GM18517 (cell line): ENCODE measurements around the gene RBM22.

ENCODE experiments used
- ATAC-seq: cut with Tn5 transposase; IDR thresholded peaks from one replicate; pipeline ENCODE4 v1.9.1; 2021; ENCODE audit warnings: mild to moderate bottlenecking, moderate library complexity; ENCODE audit not compliant: unreplicated experiment

The RBM22 gene

GRCh38 chr5:150672884-150673275, 28.0 kb downstream of the RBM22 start:
- ATAC-seq: no peak

GRCh38 chr5:150672237-150672883, 28.5 kb downstream of the RBM22 start:
- no peak for ATAC-seq

DNA sequence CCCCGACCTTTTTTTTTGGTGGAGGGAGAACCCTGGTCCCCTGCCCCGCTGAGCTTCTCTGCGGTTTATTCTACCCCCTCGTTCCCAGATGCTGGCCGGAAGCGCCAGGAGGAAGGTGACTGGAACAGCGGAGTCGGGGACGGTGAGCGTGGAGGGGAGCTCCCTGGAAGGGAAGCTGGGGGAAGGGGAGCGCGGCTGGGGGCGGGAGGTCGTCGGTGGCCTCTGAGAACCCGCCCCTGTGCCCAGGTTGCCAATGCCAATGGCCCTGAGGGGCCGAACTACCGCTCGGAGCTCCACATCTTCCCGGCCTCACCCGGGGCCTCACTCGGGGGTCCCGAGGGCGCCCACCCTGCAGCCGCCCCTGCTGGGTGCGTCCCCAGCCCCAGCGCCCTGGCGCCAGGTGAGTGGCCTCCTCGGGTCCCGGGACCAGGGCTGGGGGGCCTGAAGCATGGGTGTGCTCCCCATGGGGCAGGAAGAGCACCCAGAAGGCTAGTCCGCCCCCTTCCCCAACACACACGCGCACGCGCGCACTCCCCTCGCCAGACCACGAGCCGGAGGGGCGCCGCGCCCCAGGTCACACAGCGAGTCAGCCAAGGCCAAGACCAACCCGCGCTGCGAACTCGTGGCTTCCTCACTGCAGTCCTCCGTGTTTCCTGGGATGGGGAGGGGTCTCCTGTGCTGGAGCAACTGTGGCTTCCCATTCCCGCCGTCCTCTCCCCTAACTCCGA, 29.2 kb downstream of the RBM22 start:
- ATAC-seq: no peak

GRCh38 chr5:150670948-150671310, 29.9 kb downstream of the RBM22 start:
- no peak for ATAC-seq

GRCh38 chr5:150670275-150670947, 30.5 kb downstream of the RBM22 start:
- no peak for ATAC-seq

DNA sequence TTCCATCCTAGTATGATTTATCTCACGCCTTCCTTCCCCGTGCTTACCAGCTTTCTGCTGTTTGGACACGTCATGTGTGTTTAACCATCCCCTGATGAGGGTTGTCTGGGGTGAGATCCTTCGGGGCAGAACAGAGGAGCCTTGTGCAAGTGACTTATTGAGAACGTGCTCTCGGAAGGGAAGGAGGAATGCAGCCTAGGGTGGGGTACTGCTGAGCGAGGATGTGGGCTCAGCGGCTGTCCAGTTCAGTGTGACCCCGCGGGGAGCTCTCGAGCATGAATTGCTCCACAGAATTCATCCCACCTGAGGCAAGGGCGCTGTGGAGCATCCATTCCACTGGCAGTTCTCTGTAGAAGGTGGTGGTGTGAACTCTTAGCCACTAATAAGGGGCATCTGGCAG, 35.8 kb downstream of the RBM22 start:
- ATAC-seq: no peak

DNA sequence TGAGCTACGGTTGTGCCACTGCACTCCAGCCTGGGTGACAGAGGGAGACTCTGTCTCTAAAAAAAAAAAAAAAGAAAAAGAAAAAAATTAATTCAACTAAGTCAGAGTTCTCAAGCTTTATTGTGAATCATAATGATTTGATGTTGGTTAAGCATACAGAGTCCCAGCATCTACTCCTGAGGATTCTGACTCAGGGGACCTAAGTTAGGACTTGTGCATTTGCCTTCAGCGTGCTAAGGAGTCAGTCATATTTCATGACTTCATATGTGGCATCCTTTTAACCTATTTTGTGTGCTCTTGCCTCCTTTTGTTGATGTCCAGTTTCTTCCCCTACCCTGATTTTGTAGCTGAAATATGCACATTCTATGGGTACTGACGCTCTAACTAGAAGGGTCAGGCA, 36.9 kb downstream of the RBM22 start:
- no peak for ATAC-seq

DNA sequence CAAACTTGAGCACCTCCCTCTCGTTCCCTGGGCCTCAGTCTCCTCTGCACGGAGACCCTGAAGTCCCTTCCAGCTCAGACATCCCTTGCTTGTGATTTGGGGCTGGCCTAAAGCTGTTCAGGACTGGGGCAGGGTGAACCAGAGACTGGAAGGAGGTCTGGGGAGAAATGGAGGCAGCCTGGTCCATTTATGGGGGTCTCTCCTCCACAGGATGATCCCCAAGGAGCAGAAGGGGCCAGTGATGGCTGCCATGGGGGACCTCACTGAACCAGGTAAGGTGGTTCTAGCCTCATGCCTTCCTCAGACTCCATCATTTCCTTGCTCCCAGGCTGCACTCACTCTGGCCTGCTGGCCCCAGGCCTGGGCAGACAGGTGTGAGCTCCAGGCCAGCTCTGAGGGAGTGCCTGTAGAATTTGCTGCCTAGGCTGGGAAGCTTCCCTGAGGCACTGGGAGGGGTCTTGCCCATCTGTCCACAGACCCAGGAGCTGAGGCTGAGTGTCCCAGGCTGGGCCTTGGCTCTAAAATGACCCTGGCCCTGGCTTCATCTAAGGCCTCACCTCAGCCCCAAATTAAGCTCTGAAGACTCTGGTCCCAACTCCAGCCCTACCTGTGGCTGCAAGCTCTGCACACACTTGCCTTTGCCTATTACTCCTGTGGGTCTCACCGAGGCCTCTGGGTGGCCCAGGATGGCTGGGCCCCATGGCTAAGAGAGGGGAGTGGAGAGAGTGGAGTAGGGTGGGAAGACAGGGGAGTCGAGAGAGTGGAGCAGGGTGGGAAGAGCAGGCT, 37.9 kb downstream of the RBM22 start:
- ATAC-seq: no peak

DNA sequence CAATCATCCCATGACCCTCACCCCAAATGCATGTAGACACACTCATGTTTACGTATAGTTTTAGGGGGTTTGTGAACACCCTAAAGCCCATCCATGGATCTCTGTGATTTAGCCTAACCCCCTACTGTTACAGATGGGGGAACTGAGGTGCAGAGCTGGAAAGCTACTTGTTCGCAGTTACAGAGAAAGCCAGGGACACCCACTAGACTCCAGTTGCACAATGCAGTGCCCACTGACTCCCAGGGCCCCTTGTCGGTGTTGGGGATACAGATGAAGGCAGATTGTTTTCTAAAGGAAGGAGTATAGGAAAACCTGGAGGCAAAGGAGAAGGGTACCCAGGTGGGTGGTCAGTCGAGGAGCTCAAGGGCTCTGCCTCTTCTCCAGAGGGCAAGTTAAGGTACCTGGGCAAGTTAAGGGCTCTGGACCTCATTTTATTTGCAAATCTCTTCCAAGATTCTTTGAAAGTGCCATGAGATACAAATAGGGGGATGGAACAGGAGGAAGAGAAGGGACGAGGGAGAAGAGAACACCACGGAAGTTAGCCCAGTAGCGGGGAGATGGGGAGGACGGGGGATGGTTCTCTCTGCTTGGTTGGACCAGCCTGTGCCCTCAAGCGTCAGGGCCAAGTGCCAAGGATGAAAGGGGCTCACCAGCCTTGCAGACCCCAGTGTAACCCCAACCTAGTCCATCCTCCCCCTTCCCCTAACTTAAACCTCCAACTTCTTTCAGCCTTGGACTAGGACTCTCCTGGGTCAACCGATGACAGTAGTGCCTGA, 38.9 kb downstream of the RBM22 start:
- no peak for ATAC-seq

DNA sequence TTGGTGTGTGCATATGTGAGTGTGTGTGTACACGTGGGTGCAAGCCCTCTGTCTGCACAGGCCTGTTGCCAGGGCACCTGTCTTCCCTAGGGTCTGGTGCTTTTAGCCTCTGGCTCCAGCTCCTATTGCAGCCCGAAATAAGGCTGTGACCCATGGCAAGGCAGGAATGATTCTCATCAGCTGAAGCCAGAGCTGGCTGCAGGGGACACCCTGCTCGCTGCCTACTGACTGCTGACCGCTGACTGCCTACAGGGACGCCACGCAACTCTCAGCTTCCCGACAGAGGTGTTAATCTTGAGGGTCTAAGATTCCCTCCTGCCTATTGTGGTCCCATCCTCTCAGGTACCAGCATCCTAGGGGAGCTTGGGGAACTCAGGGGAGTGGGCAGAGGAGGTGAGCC, 39.8 kb downstream of the RBM22 start, which contains the start of gene MYOZ3:
Gene MYOZ3 (plus strand): TSS at position 166 of the 400 bp plus-strand sequence. CDS start 1,691 bp downstream, outside the sequence.
- no peak for ATAC-seq

DNA sequence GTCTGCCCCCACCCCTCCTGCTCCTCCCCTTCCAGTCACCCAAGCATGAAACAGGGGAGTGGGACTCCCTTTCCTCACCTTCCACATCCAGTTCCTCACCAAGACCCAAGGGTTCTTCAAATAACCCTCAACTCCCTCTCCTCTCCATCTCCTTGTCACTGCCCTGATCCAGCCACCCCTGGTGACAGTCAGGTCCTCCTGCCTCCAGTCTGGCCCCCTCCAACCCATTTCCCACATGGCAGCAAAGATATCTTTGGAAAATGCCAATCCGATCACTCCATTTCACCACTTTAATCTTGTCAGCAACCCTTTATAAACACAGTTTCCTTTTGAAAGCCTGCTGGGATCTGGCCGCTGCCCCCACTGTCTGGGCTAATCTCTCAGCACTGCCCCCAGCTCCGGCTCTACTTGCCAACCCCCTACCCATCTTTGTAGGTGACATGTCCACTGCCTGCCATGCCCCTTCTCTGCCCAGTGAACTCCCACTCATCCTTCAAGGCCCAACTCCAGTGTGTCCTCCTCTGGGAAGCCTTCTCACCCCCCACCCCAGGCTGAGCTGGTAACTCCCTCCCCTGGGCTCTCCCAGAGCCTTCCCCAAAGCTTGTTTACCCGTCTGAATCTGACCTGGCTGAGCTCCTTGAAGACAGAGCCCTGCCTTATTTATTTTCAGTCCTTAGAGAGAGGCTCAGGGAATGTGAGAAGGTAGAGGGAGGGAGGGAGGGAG, 40.6 kb downstream of the RBM22 start:
- no peak for ATAC-seq

GRCh38 chr5:150659360-150660107, 41.3 kb downstream of the RBM22 start:
- no peak for ATAC-seq

- no peak for ATAC-seq
Observed at GRCh38 chr5:150658699-150659265, 42.1 kb downstream of the RBM22 start.

DNA sequence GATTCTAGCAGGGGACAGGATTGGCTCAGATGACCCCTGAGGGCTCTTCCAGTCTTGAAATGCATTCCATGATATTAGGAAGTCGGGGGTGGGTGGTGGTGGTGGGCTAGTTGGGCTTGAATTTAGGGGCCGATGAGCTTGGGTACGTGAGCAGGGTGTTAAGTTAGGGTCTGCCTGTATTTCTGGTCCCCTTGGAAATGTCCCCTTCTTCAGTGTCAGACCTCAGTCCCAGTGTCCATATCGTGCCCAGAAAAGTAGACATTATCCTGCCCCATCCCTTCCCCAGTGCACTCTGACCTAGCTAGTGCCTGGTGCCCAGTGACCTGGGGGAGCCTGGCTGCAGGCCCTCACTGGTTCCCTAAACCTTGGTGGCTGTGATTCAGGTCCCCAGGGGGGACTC, 42.7 kb downstream of the RBM22 start:
- ATAC-seq: no peak

GRCh38 chr5:150656191-150657132, 44.4 kb downstream of the RBM22 start:
- peak; percentile 81 for ATAC-seq

DNA sequence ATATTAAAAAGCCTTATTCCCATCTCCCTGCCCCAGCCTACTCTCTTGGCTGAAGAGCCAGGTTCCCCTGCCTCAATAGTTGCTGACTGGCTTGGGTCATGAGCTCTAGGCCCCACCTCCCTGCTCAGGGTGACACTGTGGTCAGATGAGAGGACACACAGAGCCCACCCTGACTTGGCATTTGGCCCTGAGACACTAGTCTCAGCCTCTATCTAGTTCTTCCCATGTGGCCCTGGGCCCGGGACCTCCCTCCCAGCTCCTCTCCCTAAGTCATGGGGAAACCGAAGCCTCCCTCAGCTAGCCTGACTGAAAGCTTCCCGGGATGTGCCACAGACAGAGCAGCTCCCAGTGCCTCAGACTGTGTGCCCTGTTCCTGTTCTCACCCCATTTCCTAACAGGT, 45.6 kb downstream of the RBM22 start:
- ATAC-seq: no peak

GRCh38 chr5:150653762-150654556, 46.9 kb downstream of the RBM22 start:
- no peak for ATAC-seq
